ENCODE results near the gene SND1.

Gene SND1

DNA sequence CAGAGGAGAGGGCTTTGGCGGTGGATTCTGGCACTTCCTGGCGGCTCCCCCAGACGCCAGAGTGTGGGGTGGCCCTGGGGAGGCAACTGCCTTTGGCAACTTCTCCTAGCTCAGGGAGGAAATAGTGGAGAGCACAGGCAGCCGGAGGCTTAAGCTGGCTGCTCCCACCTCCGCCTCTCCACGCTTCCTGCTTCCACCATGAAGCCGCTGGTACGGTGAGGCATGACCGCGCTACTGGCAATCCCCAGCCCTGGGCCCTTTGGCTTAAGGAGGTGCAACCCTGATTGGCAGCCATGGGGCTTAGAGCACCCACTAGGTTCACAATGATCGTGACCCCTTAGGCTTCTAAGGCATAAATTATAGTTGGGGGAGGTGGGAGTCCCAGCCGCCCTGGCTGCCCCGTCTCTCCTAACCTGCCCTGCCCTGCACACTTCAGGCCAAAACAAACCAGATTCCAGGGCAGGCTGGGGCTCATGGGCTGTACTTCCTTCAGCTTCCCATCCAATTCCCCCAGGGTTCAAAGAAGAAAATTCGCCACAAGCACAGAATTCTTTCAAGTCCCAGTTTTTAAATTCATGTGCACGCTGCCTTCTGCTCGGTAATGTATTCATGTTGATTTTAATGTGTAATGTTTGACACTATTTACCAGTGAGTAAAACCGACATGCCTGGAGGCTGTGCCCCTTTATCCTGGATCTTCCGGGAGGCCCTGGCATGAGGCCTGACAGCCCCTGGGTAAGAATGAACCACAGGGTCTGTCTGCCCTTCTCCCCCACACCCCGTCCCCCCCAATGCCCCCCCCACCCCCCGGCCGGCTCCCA is 469.9 kb downstream of the SND1 start:
- DNase-seq (ENCODE audit: low spot score): no peak
- TF ChIP-seq, protein P1, sequence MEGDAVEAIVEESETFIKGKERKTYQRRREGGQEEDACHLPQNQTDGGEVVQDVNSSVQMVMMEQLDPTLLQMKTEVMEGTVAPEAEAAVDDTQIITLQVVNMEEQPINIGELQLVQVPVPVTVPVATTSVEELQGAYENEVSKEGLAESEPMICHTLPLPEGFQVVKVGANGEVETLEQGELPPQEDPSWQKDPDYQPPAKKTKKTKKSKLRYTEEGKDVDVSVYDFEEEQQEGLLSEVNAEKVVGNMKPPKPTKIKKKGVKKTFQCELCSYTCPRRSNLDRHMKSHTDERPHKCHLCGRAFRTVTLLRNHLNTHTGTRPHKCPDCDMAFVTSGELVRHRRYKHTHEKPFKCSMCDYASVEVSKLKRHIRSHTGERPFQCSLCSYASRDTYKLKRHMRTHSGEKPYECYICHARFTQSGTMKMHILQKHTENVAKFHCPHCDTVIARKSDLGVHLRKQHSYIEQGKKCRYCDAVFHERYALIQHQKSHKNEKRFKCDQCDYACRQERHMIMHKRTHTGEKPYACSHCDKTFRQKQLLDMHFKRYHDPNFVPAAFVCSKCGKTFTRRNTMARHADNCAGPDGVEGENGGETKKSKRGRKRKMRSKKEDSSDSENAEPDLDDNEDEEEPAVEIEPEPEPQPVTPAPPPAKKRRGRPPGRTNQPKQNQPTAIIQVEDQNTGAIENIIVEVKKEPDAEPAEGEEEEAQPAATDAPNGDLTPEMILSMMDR (IDR thresholded peaks at IDR 0.05; ENCODE audit: borderline replicate concordance, control extremely low read depth, extremely low read depth, insufficient read depth, missing control alignments): no peak
- in situ Hi-C loops (cut with MboI; ENCODE audit: low sequenced_read_pairs, unreplicated experiment): no loop called here

DNA sequence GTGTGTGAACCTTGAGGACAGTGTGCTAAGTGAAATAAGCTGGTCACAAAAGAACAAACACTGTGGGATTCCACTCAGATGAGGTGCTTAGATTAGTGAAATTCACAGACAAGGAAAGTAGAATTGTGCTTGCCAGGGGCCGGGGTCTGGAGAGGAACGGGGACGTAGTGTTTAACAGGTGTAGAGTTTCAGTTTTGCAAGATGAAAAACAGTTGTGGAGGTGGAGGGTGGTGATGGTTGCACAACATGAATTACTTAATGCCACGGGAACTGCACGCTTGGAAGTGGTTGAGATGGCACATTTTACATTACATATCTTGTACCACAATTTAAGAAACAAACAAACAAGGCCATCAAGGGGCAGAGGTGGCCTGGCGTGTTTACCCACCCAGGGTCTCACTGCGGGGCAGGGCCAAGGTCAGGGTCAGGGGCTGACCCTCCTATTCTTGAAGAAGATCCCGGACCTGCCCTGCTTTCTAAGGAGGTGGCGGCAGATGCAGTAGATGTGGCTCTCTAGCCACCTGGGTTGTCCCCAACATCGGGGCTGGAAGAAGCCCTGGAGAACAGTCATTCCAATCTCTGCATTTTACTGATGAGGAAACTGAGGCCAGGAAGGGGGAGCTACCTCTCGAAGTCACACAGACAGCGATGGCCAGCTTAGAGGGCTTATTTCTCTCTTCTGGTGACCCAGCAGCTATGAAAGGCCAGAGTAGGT is 470.7 kb downstream of the SND1 start:
- in situ Hi-C loops (cut with MboI; ENCODE audit: low sequenced_read_pairs, unreplicated experiment): no loop called here
- DNase-seq (ENCODE audit: low spot score): no peak
- TF ChIP-seq, protein P1 (IDR thresholded peaks at IDR 0.05; ENCODE audit: borderline replicate concordance, control extremely low read depth, extremely low read depth, insufficient read depth, missing control alignments): no peak

DNA sequence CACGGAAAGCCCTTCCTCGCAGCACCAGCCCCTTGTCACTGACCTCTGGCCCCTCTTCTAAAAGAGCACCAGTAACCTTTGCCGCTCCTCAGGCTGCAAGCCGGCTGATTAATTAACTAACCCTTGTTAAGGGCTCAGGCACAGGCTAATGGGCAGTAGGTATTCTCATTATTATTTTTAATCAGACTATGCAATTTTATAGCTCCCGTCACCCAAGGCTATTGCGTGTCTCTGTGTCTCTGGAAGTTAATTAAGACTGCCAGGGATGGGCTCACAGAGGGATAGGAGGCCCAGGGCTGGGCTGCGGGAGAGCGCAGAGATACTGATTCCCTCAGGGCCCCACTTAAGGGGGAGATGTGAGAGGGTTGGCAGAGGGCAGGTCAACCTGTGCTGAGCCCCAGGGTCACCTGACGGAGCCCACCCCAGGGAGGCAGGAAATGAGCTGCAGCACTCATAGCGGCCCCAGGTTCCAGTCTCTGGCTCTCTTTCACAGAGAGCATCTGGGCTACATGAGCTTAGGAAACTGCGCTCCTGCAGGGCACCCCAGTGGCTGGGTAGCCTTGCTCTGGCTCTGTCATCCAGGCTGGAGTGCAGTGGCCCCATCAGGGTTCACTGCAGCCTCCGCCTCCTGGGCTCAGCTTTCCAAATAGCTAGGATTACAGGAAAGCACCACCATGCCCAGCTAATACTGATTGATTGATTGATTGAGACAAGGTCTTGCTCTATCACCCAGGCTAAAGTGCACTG is 471.5 kb downstream of the SND1 start:
- TF ChIP-seq, protein P1 (IDR thresholded peaks at IDR 0.05; ENCODE audit: borderline replicate concordance, control extremely low read depth, extremely low read depth, insufficient read depth, missing control alignments): no peak
- in situ Hi-C loops (cut with MboI; ENCODE audit: low sequenced_read_pairs, unreplicated experiment): no loop called here
- DNase-seq (ENCODE audit: low spot score): no peak

DNA sequence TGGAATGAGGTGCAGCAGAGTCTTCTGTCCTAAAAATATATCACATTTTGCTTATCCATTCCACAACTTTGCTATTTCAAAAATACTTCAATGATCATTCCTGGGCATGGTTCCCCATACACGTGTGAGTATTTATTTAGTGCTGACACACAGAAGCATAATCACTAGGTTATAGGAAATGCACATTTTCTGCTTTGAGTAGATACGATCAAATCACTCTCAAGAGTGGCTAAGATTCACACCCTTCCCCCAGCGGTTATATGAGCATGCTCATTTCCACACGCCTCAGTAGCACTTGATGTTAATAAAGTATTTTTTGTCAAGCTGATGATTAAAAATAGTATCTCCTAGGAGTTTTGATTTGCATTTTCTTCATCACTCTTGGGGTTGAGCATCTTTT is 472.8 kb downstream of the SND1 start:
- in situ Hi-C loops (cut with MboI; ENCODE audit: low sequenced_read_pairs, unreplicated experiment): no loop called here
- TF ChIP-seq, protein P1 (IDR thresholded peaks at IDR 0.05; ENCODE audit: borderline replicate concordance, control extremely low read depth, extremely low read depth, insufficient read depth, missing control alignments): no peak
- DNase-seq (ENCODE audit: low spot score): no peak

DNA sequence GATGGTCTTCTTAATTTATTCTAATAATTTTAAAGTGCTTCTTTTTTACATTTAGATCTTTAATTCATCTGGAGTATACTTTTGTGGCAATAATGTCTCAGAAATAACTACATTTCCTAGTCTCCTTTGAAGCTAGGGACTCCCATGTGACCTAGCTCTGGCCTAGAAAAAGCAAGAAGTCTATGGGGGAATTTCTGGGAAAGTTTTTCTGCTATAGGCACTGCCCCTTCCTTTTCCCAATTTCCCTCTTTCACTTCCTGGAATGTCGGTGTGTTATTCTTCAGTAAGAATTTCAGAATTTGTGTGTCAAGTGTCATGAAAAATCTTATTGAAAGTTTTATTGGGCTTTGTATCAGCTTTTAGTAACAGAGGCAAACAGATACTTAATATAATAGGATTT is 473.8 kb downstream of the SND1 start:
- no peak for DNase-seq (ENCODE audit: low spot score)
- in situ Hi-C loops (cut with MboI; ENCODE audit: low sequenced_read_pairs, unreplicated experiment): no loop called here

DNA sequence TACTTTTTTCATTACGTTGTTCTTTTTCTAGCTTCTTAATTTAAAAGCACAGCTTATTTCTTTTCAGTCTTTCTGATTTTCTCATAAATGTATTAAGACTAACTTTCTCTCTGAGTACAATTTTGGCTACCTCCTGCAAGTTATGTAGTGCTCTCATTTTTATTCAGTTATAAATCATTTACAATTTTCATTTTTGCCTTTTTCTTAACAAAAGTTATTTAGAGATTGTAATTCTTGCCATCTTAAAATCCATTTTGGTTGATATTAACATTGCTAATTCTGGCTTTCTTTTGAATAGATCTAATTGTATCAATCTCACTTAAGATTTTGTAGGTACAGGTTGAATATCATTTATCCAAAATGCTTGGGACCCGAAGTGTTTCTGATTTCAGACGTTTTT is 476.4 kb downstream of the SND1 start:
- no peak for DNase-seq (ENCODE audit: low spot score)
- TF ChIP-seq, protein P1 (IDR thresholded peaks at IDR 0.05; ENCODE audit: borderline replicate concordance, control extremely low read depth, extremely low read depth, insufficient read depth, missing control alignments): no peak
- in situ Hi-C loops (cut with MboI; ENCODE audit: low sequenced_read_pairs, unreplicated experiment): no loop called here

More for the DNA sequence above, 473.8 kb downstream of the SND1 start:
- TF ChIP-seq, protein P1 (IDR thresholded peaks at IDR 0.05; ENCODE audit: borderline replicate concordance, control extremely low read depth, extremely low read depth, insufficient read depth, missing control alignments): no peak

Measured in GM13976 (cell line).